Heart left ventricle (tissue), 16 donors: ENCODE results near the gene GPC3. TPM values are rescaled to one million over a fixed set of nuclear protein-coding genes. Genes with fewer than 3 reads are reported as not detected.

Experiments
- ATAC-seq, 4 donors: fragments of 200-7000 bp; cut with Tn5 transposase; one replicate each; pipeline ENCODE4 v1.9.1; 2020 to 2022; ENCODE audit warnings: moderate library complexity in 4 of 4, mild to moderate bottlenecking in 3 of 4, moderate number of reproducible peaks in 1 of 4
- DNase-seq, 5 donors: peaks; one replicate each; pipeline ENCODE4 v3.0.0-alpha.2; 2020
- H3K27ac ChIP-seq, 12 donors: fragments of 200-600 bp; sonication (generic) in 4 of 12; one replicate each; pipeline versions ENCODE4 v1.5.0 to v1.8.0; 2016 to 2022; ENCODE audit warnings: mild to moderate bottlenecking in 2 of 12
- H3K27me3 ChIP-seq, 9 donors: fragments of 200-600 bp; sonication (generic) in 2 of 9; one replicate each; pipeline versions ENCODE4 v1.5.1 to v1.8.0; 2016 to 2022; ENCODE audit warnings: mild to moderate bottlenecking in 3 of 9
- H3K36me3 ChIP-seq, 9 donors: fragments of 200-600 bp; sonication (generic) in 2 of 9; one replicate each; pipeline versions ENCODE4 v1.5.0 to v1.8.0; 2018 to 2022; ENCODE audit warnings: mild to moderate bottlenecking in 2 of 9
- H3K4me1 ChIP-seq, 12 donors: fragments of 200-600 bp; sonication (generic) in 4 of 12; one replicate each; pipeline versions ENCODE4 v1.5.0 to v1.8.0; 2016 to 2022; ENCODE audit warnings: mild to moderate bottlenecking in 3 of 12
- H3K4me3 ChIP-seq, 12 donors: fragments of 200-600 bp; sonication (generic) in 4 of 12; one replicate each; pipeline versions ENCODE4 v1.5.0 to v1.8.0; 2017 to 2022; ENCODE audit warnings: mild to moderate bottlenecking in 9 of 12, moderate library complexity in 4 of 12
- H3K9me3 ChIP-seq, 12 donors: fragments of 200-600 bp; sonication (generic) in 4 of 12; one replicate each; pipeline versions ENCODE4 v1.5.0 to v1.8.0; 2016 to 2022; ENCODE audit warnings: mild to moderate bottlenecking in 1 of 12
- POLR2A ChIP-seq, 2 donors: fragments of 450-650 bp; IDR thresholded peaks; one replicate each; pipeline ENCODE4 v1.6.1; 2017; ENCODE audit warnings: antibody characterized with exemption in 2 of 2, mild to moderate bottlenecking in 2 of 2, moderate library complexity in 2 of 2
- WGBS, 4 donors: extraction: QIAGEN DNeasy Blood & Tissue Kit in 2 of 4; methylation state at CpG; one replicate each; pipeline versions ENCODE4 v1.1.5 to v1.1.7; 2013 to 2018; 5-methylcytosine and 5-hydroxymethylcytosine counted together
- intact Hi-C, 10 donors: fragments of 100-400 bp; cut with DNase I; formaldehyde crosslinking; loops; one replicate each; pipeline versions ENCODE4 v1.11.1 to v1.14.2; 2022
- polyA plus RNA-seq, 2 donors: library from polyadenylated mRNA; stranded (reverse); fragments of 200-250 nt; gene quantifications; one replicate each; pipeline ENCODE4 v1.2.3, GENCODE V29; 2013
- total RNA-seq, 9 donors: library from RNA; depleted of rRNA in 2 of 9; stranded (reverse); fragments of >200 nt in 2 of 9; fragmentation: NEBNext Ultra II Directional in 3 of 9; extraction: Animal tissue kit (Norgen Biotek cat#: 25700) in 3 of 9; gene quantifications; one replicate each; pipeline versions ENCODE4 v1.1.0 to v1.2.4, GENCODE V29; 2016 to 2023
- TF ChIP-seq, protein P1 (sequence below), 12 donors: fragments of 200-600 bp; sonication (generic) in 4 of 12; IDR thresholded peaks; one replicate each; pipeline versions ENCODE4 v1.5.0 to v1.8.0; 2018 to 2022; ENCODE audit warnings: antibody characterized with exemption in 12 of 12, mild to moderate bottlenecking in 5 of 12
- donor health status: ischemic (EF 13 %, LVEDD 7.1; RV severe dilation, severe dysfunction).
- donor health status: healthy with polysubstance abuse.
- donor health status: DM: no; HTN: yes; CAD: no.
- donor health status: DM: no; HTN: no; CAD: no.
- donor health status: ischemic (EF 25% LVEDD 6.9; RV normal size, moderate dysfunction).
- donor health status: ischemic (EF 25% LVEDD 5.7; RV mildly dilated, moderate dysfunction).
- donor health status: healthy.
- donor health status: DM: yes; HTN: yes; CAD: no.
- donor health status: ischemic (EF 35%, LVEDD 5.7; RV mildly dilated, moderate dysfunction).
- donor health status: nonischemic (EF 11% LVEDD 7.7; RV severe dilation, severe dysfunction).
- donor health status: DM: yes; HTN: yes; CAD: no.
- donor health status: PGD.
- donor health status: ischemic (EF 29% LVEDD 5.4; RV normal size, mild dysfunction).
- donor health status: nonischemic (EF 23%, LVEDD 6.1; RV moderate dilation, normal function).

Gene GPC3
- total and polyA plus RNA-seq, 11 donors, result 0.19 to 16.9 (median 2.8) TPM

DNA sequence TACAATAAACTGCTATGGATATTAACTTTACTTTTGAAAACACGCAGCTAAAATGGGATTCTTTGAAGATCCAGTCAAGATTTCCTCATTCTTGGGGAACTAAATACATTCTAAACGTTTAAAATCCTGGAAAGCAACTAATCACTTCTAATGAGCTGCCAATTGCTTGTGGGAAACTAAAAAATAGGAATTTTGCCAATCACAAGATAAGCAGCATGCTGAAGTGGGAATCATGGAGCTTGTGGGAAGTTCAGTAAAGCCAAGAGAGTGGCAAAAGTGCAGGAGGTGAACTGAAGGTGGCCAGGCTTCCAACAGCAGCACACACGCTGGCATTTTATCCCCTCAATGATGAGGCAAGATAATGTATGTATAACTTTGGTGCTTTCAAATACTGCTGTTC, 133.0 kb downstream of the GPC3 start:
- no peak overlapping the region for H3K27ac ChIP-seq
- no peak for TF ChIP-seq POLR2A (IDR thresholded peaks at IDR 0.05)
- TF ChIP-seq, protein P1, sequence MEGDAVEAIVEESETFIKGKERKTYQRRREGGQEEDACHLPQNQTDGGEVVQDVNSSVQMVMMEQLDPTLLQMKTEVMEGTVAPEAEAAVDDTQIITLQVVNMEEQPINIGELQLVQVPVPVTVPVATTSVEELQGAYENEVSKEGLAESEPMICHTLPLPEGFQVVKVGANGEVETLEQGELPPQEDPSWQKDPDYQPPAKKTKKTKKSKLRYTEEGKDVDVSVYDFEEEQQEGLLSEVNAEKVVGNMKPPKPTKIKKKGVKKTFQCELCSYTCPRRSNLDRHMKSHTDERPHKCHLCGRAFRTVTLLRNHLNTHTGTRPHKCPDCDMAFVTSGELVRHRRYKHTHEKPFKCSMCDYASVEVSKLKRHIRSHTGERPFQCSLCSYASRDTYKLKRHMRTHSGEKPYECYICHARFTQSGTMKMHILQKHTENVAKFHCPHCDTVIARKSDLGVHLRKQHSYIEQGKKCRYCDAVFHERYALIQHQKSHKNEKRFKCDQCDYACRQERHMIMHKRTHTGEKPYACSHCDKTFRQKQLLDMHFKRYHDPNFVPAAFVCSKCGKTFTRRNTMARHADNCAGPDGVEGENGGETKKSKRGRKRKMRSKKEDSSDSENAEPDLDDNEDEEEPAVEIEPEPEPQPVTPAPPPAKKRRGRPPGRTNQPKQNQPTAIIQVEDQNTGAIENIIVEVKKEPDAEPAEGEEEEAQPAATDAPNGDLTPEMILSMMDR (IDR thresholded peaks at IDR 0.05), result no peak

DNA sequence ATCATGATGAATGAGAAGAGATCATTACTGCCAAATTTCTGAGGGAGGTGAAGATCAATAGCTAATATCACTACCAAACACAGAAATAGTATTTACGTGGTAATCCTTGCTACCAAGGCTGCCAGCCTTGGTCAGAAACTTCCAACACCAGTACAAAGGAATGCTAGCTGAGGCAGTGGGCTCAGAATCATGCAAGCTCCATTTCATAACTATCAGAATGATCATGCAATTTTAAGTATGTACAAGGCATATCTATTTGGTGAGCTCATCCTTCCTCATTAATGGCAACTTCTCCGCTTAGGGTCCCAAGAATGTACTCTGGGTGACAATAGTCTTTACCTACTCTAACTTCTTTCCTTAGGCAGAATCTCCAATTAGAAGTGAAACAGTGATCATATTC, 135.0 kb downstream of the GPC3 start:
- WGBS, 4 donors, result 82 to 96% (median 94%) methylated on average over 2 of the region's 2 CpGs
- Histone ChIP-seq H3K36me3 (no peaks in the 10 kb centered on the region), H3K9me3 (no peaks in the 10 kb centered on the region), H3K27me3 (peaks cover 0 to 20% (median 0%) of the 10 kb centered on the region in 9 donors), H3K4me3 (no peak overlapping the region), H3K27ac (no peak overlapping the region), H3K4me1 (no peaks in the 10 kb centered on the region)
- DNase-seq (no peak), ATAC-seq (no peak)
- no peak for TF ChIP-seq POLR2A (IDR thresholded peaks at IDR 0.05)
- TF ChIP-seq, protein P1 (IDR thresholded peaks at IDR 0.05), result no peak
- intact Hi-C loops, result no loop called here

More for the DNA sequence above, 133.0 kb downstream of the GPC3 start:
- Histone ChIP-seq H3K27me3 (peaks cover 0 to 26% (median 0%) of the 10 kb centered on the region in 9 donors), H3K36me3 (no peaks in the 10 kb centered on the region), H3K9me3 (no peaks in the 10 kb centered on the region), H3K4me1 (no peaks in the 10 kb centered on the region), H3K4me3 (no peak overlapping the region)
- 36 to 61% (median 43%) methylated on average over 3 of the region's 3 CpGs for WGBS, 4 donors
- DNase-seq (no peak), ATAC-seq (no peak)
- intact Hi-C loops, result no loop called here

DNA sequence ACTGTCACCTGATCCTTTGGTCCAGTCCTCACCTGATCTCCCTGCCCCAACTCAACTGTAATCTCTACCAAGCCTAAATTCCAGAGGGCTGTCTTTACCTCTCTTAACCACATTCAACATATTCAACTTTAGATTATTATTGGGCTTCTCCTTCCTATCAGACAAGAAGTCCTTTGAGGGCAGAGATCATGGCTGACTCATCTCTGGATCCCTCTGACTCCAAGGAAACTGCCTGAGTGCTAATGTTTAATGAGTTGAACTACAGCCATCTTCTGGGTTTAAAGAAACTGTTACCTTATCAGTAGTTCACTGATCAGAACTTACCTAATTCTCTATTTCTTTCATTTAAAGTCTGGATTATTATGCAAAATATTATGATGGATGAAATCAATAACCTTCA, 135.7 kb downstream of the GPC3 start:
- no peak for TF ChIP-seq POLR2A (IDR thresholded peaks at IDR 0.05)
- DNase-seq (no peak), ATAC-seq (no peak)
- peaks cover 0 to 20% (median 0%) of the 10 kb centered on the region in 9 donors for H3K27me3 ChIP-seq
- H3K4me1 ChIP-seq, result no peaks in the 10 kb centered on the region
- intact Hi-C loops, result no loop called here
- no peak overlapping the region for H3K27ac ChIP-seq
- H3K36me3 ChIP-seq, result no peaks in the 10 kb centered on the region
- no peaks in the 10 kb centered on the region for H3K9me3 ChIP-seq
- no peak overlapping the region for H3K4me3 ChIP-seq

DNA sequence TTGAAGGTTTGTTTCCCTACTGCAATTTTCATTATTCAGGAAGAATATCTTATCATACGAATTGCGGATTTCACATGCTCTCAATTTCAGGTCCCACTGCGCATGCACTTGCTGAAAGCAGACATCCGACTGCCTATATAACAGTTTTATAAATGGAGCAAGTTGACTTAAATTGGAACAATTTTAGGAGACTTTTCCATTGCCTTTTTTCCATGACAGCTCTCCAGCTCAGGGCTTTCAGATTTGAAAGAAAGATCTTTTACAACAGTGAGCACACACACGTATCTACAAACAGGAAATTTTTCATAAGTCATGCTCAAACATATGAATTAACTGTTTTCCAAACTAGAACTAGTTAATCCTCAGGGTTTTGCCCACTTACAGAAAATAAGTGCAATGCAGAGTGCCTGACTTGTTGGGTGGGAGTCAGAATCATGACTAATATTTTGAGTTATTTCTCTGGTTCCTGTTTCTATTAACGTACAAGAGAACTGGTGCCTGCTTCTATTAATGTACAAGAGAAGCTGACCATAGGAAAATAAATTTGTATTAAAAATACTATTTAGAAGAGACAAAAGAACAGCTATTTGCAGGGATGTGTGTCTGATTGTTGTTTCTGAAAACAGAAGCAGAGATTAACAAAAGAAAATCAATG, 137.9 kb downstream of the GPC3 start:
- intact Hi-C loops, result no loop called here
- no peaks in the 10 kb centered on the region for H3K9me3 ChIP-seq
- TF ChIP-seq POLR2A (IDR thresholded peaks at IDR 0.05), result no peak
- TF ChIP-seq, protein P1 (IDR thresholded peaks at IDR 0.05), result no peak
- H3K4me1 ChIP-seq, result no peaks in the 10 kb centered on the region
- no peak overlapping the region for H3K4me3 ChIP-seq
- no peaks in the 10 kb centered on the region for H3K36me3 ChIP-seq
- DNase-seq, result no peak
- no peak overlapping the region for H3K27ac ChIP-seq
- WGBS, 4 donors, result 69 to 78% (median 74%) methylated on average over 6 of the region's 6 CpGs
- peaks cover 0 to 23% (median 0%) of the 10 kb centered on the region in 9 donors for H3K27me3 ChIP-seq
- no peak for ATAC-seq

DNA sequence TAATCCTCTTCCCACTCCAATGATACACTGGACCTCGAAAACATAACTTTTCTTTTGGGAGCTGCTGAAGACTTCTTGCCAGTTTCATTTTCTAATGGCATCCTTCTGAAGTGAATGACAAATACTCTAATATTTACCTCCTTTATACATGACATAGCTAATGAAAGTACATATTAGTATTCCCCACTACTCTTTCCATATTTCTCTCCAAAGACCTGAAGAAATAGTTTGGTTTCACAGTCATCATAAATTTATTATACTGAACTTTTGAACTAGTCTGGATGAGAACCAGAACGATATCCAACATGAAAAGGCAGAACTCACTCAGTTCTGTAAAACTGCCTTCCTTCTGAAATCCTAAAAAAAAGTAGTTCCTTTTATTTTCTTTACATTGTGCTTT, 139.1 kb downstream of the GPC3 start:
- Histone ChIP-seq H3K27me3 (peaks cover 0 to 28% (median 0%) of the 10 kb centered on the region in 9 donors), H3K4me1 (no peaks in the 10 kb centered on the region), H3K9me3 (no peaks in the 10 kb centered on the region), H3K36me3 (no peaks in the 10 kb centered on the region), H3K4me3 (no peak overlapping the region), H3K27ac (no peak overlapping the region)
- no peak for TF ChIP-seq POLR2A (IDR thresholded peaks at IDR 0.05)
- TF ChIP-seq, protein P1 (IDR thresholded peaks at IDR 0.05), result no peak
- 45 to 72% (median 56%) methylated on average over 2 of the region's 2 CpGs for WGBS, 4 donors
- intact Hi-C loops, result no loop called here
- no peak for ATAC-seq
- DNase-seq, result no peak
